T-helper 17 cell (primary cell): Measurements from ENCODE around the gene EPC2. TPM values are rescaled to one million over a fixed set of nuclear protein-coding genes. Genes with fewer than 3 reads are reported as not detected.

ENCODE experiments used
- ATAC-seq: fragments of 150-1000 bp; cut with Tn5 transposase; 2 replicates; pipeline ENCODE4 v1.10.0; 2021; ENCODE audit warnings: mild to moderate bottlenecking, moderate library complexity
- DNase-seq, 3 donors: peaks; one replicate each; pipeline versions ENCODE4 v3.0.0 to v3.0.0-alpha.2; 2020 to 2021
- H3K9me3 ChIP-seq: one replicate; pipeline ENCODE4 v1.7.0; 2013; ENCODE audit warnings: low read length, mild to moderate bottlenecking; ENCODE audit not compliant: control insufficient read depth, poor library complexity, severe bottlenecking
- H3K27ac Mint-ChIP-seq: one replicate; pipeline ENCODE4 v1.8.0; 2022; ENCODE audit warnings: mild to moderate bottlenecking, moderate library complexity, mixed read lengths
- H3K27me3 Mint-ChIP-seq: one replicate; pipeline ENCODE4 v1.8.0; 2022; ENCODE audit warnings: mixed read lengths
- H3K36me3 Mint-ChIP-seq: one replicate; pipeline ENCODE4 v1.8.0; 2022; ENCODE audit warnings: low read depth, mixed read lengths
- H3K4me1 Mint-ChIP-seq: one replicate; pipeline ENCODE4 v1.8.0; 2022; ENCODE audit warnings: mild to moderate bottlenecking, mixed read lengths
- H3K4me3 Mint-ChIP-seq: one replicate; pipeline ENCODE4 v1.8.0; 2022; ENCODE audit warnings: mild to moderate bottlenecking, moderate library complexity, mixed read lengths
- total RNA-seq, 4 donors: library from RNA in 2 of 4; stranded (reverse) in 2 of 4; gene quantifications; one replicate each; pipeline ENCODE4 v1.2.3 and lab custom pipeline; 2022 to 2026

Gene EPC2
- total RNA-seq, 2 donors from 2014 or later, result 76.5 to 89.0 TPM

GRCh38 chr2:148617219-148617618 lies 27.3 kb upstream of the EPC2 start:
- Mint-ChIP-seq H3K27ac (no peak overlapping the region), H3K36me3 (no peaks in the 10 kb centered on the region), H3K4me3 (no peak overlapping the region), H3K4me1 (peaks cover 8% of the 10 kb centered on the region), H3K27me3 (no peaks in the 10 kb centered on the region)
- ATAC-seq, result no peak
- no peaks in the 10 kb centered on the region for H3K9me3 ChIP-seq
- DNase-seq, result no peak

- H3K4me3 Mint-ChIP-seq, result no peak overlapping the region
- no peak overlapping the region for H3K27ac Mint-ChIP-seq
- no peaks in the 10 kb centered on the region for H3K36me3 Mint-ChIP-seq
- no peak for DNase-seq
- H3K4me1 Mint-ChIP-seq, result no peaks in the 10 kb centered on the region
- no peaks in the 10 kb centered on the region for H3K9me3 ChIP-seq
- H3K27me3 Mint-ChIP-seq, result no peaks in the 10 kb centered on the region
- ATAC-seq, result no peak
Measured at GRCh38 chr2:148619560-148620195, 24.9 kb upstream of the EPC2 start.

DNA sequence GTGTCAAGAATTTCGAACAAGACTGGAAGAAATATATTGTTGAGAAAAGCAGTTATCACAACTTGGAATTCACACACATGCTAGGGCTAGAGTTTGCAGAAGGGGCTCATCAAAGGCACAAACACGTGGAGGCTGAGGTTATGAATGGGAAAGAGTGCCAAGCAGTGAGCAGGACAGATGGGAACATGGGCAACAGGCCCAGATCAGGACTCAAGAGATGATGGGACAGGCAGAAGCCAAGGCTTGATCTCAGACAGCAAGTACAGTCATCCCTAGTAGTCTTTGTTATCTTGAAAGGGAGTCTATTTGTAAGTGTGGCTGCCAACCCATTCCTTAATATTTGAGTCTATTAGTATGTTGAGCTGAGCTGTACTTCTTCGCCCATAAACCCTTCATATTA lies 22.2 kb upstream of the EPC2 start:
- H3K27ac Mint-ChIP-seq, result no peak overlapping the region

DNA sequence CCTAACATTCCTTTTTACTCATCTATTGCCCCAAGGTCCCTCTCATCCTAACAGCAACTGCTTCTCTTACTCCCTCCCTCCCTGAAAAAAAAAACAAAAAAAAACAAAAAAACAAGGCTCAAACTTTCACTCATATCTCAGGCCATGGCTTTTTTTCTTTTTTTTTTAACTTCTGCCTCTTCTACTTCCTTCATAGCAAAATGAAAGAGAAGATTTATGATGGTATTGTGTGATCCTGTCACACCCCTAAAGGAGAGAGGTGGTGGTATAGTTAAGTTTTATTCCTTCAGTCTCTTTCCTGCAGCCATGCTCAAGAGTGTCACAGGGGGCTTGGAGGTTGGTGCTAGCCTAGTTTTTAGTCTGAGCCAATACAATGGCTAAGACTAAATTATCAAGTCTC lies 21.5 kb upstream of the EPC2 start:
- no peak for ATAC-seq
- Mint-ChIP-seq H3K4me1 (no peaks in the 10 kb centered on the region), H3K36me3 (no peaks in the 10 kb centered on the region), H3K4me3 (no peak overlapping the region), H3K27ac (no peak overlapping the region), H3K27me3 (no peaks in the 10 kb centered on the region)
- H3K9me3 ChIP-seq, result no peaks in the 10 kb centered on the region
- no peak for DNase-seq

More for the DNA sequence above, 22.2 kb upstream of the EPC2 start:
- Mint-ChIP-seq H3K36me3 (no peaks in the 10 kb centered on the region), H3K27me3 (no peaks in the 10 kb centered on the region), H3K4me3 (no peak overlapping the region), H3K4me1 (no peaks in the 10 kb centered on the region)
- DNase-seq (no peak), ATAC-seq (no peak)
- no peaks in the 10 kb centered on the region for H3K9me3 ChIP-seq

- ATAC-seq, result no peak
- H3K4me1 Mint-ChIP-seq, result no peaks in the 10 kb centered on the region
- no peaks in the 10 kb centered on the region for H3K36me3 Mint-ChIP-seq
- no peak overlapping the region for H3K4me3 Mint-ChIP-seq
- H3K9me3 ChIP-seq, result no peaks in the 10 kb centered on the region
- H3K27ac Mint-ChIP-seq, result no peak overlapping the region
- no peaks in the 10 kb centered on the region for H3K27me3 Mint-ChIP-seq
- DNase-seq, result no peak
Measured at GRCh38 chr2:148627224-148627623, 17.3 kb upstream of the EPC2 start.

DNA sequence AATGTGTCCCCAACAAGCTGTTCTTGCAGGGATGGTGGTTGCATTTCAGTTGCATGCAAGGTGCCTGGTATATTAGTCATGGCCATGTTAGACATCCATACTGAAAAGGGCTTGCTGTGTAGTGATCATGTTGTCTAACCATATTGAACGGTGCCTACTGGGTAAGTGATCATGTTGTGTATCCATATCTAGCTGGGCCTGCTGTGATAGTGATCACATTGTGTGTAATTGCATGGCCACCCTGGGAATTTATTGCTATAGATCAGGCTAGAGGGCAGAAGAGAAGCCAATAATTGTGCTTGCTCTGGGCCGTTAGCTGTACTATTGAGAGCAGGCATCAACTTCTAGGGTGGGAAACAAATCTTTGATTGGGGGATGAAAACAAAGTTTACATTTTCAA lies 9.8 kb upstream of the EPC2 start:
- ATAC-seq, result no peak
- no peaks in the 10 kb centered on the region for H3K4me1 Mint-ChIP-seq
- H3K27me3 Mint-ChIP-seq, result peaks cover 14% of the 10 kb centered on the region
- no peak overlapping the region for H3K4me3 Mint-ChIP-seq
- DNase-seq, result no peak
- H3K36me3 Mint-ChIP-seq, result no peaks in the 10 kb centered on the region
- no peaks in the 10 kb centered on the region for H3K9me3 ChIP-seq
- H3K27ac Mint-ChIP-seq, result no peak overlapping the region

GRCh38 chr2:148638543-148638942 lies 6.0 kb upstream of the EPC2 start:
- no peaks in the 10 kb centered on the region for H3K9me3 ChIP-seq
- Mint-ChIP-seq H3K4me3 (no peak overlapping the region), H3K4me1 (peaks cover 6% of the 10 kb centered on the region), H3K27ac (no peak overlapping the region), H3K36me3 (no peaks in the 10 kb centered on the region), H3K27me3 (peaks cover 7% of the 10 kb centered on the region)
- DNase-seq (no peak), ATAC-seq (no peak)

DNA sequence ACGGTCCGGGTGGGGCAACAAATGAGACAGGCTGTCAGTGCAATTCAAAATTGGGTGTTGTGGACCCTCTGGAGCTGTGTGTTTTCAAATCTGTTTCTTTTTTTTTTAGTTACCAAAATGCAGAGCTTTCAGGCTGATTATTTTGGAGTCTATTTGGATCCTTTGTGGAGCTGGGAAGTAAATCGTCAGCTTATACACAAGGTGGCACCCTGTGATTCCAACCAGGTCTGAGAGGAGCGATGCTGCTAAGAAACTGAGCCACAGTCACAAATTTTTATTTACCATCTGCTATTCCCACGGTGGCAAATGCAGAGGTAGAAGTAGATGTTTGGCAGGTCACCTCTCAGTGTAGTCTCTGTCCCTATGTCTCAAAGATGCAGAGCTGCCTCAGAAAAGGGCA lies 3.8 kb upstream of the EPC2 start:
- no peaks in the 10 kb centered on the region for H3K9me3 ChIP-seq
- no peak overlapping the region for H3K27ac Mint-ChIP-seq
- ATAC-seq (no peak), DNase-seq (no peak)
- peaks cover 2% of the 10 kb centered on the region for H3K36me3 Mint-ChIP-seq
- peaks cover 15% of the 10 kb centered on the region for H3K4me1 Mint-ChIP-seq
- H3K4me3 Mint-ChIP-seq, result no peak overlapping the region
- no peaks in the 10 kb centered on the region for H3K27me3 Mint-ChIP-seq

DNA sequence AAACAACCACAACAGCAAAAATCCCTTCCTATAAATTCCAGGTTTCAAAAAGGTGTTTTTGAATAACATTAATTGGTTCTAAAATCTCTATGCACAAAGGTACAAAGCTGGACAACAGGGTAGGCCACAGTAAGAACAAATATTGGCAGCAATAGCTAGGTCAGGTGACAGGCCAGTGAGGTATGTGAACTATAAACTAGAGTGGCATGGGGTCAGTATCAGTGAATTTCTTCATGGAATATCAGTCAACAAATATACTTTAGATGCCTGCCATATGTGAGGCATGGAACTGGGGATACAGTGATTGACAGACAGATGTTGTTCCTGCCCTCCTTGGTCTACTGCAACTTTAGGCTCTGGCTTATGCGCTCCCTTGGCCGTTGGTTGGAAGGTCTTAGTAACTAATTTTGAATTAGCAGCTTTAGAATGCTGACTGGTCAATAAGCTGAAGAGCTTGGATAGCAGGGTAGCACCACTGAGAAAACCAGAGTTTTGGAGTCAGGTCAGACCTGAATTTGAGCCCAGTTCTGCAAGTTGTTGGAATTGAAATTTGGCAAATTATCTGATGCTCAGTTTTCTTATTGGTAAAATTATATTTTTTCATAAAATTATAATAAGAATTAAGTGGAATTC lies 2.3 kb upstream of the EPC2 start:
- Mint-ChIP-seq H3K27me3 (no peaks in the 10 kb centered on the region), H3K36me3 (peaks cover 4% of the 10 kb centered on the region), H3K4me1 (peaks cover 21% of the 10 kb centered on the region), H3K4me3 (no peak overlapping the region), H3K27ac (no peak overlapping the region)
- DNase-seq, result no peak
- no peaks in the 10 kb centered on the region for H3K9me3 ChIP-seq
- no peak for ATAC-seq

DNA sequence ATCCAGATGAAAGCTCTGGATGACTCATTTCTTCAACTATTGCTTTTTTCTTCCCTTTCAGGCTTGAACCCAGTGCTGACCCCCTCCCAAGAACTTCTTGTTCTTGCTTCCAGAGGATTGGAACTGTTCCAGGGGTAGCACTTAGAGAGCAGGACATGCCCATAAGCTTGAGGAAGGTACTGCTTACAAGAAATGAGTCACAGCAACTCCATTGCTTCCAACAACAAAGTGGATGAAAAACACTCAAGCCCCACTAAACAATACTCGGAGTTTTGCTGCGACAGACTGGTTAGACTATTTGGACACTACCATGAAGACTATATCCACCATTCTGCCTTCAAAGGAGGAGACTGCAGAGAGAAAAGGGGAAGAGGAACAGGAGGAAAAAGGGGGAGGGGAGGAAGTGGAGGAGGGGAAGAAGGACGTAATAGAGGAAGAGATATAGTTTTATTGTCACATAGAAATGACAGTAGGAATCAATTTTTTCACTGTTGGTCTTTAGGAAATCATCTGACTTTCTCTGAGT lies 1.6 kb upstream of the EPC2 start:
- H3K9me3 ChIP-seq, result no peaks in the 10 kb centered on the region
- Mint-ChIP-seq H3K4me1 (peaks cover 23% of the 10 kb centered on the region), H3K36me3 (peaks cover 4% of the 10 kb centered on the region), H3K4me3 (peak overlapping the region; percentile 60), H3K27me3 (no peaks in the 10 kb centered on the region), H3K27ac (peak overlapping the region; percentile 95)
- ATAC-seq (no peak), DNase-seq (no peak)

- peak overlapping the region; percentile 99 for H3K4me3 Mint-ChIP-seq
- peaks cover 23% of the 10 kb centered on the region for H3K4me1 Mint-ChIP-seq
- no peaks in the 10 kb centered on the region for H3K27me3 Mint-ChIP-seq
- peaks cover 4% of the 10 kb centered on the region for H3K36me3 Mint-ChIP-seq
- no peaks in the 10 kb centered on the region for H3K9me3 ChIP-seq
- peak overlapping the region; percentile 95 for H3K27ac Mint-ChIP-seq
- no peak for DNase-seq
- no peak for ATAC-seq
Measured at GRCh38 chr2:148643421-148643820, 1.1 kb upstream of the EPC2 start.

DNA sequence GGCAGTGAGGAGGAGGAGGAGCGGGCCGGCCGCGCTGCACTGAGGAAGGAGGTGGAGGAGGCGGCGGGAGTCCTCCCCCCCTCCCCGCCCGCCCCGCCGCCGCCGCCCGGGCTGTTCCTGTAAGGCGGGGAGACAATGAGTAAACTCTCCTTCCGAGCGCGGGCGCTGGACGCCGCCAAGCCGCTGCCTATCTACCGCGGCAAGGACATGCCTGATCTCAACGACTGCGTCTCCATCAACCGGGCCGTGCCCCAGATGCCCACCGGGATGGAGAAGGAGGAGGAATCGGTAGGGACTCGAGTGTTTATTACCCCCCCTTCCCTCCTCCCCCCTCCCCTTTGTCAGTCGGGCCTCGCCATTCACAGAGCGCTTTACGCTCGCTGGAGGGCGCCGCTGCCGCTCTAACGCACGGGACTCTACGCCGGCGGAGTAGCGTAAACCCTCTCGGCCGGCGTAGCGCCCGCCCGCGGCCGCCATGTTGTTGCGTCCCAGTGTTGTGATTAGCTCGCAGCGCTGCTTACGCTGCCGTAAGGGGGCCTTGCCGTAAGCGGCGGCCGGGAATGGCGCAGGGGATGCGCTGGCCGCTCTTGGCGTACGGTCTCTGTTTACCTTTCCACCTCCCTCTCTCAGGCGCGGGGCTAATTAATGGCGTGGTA lies 460 bp downstream of the EPC2 start:
- H3K27ac Mint-ChIP-seq, result peak overlapping the region; percentile 95

GRCh38 chr2:148645539-148646230 lies 1.1 kb downstream of the EPC2 start:
- no peaks in the 10 kb centered on the region for H3K27me3 Mint-ChIP-seq
- H3K4me1 Mint-ChIP-seq, result peaks cover 36% of the 10 kb centered on the region
- no peaks in the 10 kb centered on the region for H3K9me3 ChIP-seq

More for the DNA sequence above, 460 bp downstream of the EPC2 start:
- no peaks in the 10 kb centered on the region for H3K9me3 ChIP-seq
- peak; percentile 90 to 95 (median 90) for DNase-seq
- H3K27me3 Mint-ChIP-seq, result no peaks in the 10 kb centered on the region
- H3K36me3 Mint-ChIP-seq, result peaks cover 4% of the 10 kb centered on the region
- H3K4me1 Mint-ChIP-seq, result peaks cover 33% of the 10 kb centered on the region
- peak overlapping the region; percentile 99 for H3K4me3 Mint-ChIP-seq
- ATAC-seq, result peak; percentile 74

More at GRCh38 chr2:148645539-148646230, 1.1 kb downstream of the EPC2 start:
- H3K4me3 Mint-ChIP-seq, result peak overlapping the region; percentile 99
- peak; percentile 70 for ATAC-seq
- peaks cover 4% of the 10 kb centered on the region for H3K36me3 Mint-ChIP-seq
- peak; percentile 29 to 55 (median 37) for DNase-seq
- H3K27ac Mint-ChIP-seq, result peak overlapping the region; percentile 95
